NT2/D1 (cell line): ENCODE data around the gene ITGB5.

Source experiments
- DNase-seq: peaks from one replicate; pipeline ENCODE4 v3.0.0-alpha.2; 2011; ENCODE audit warnings: low read depth, low spot score
- H3K27me3 ChIP-seq: 2 replicates; pipeline ENCODE4 v1.6.0; 2011; ENCODE audit warnings: mild to moderate bottlenecking; ENCODE audit not compliant: insufficient read length, insufficient read depth
- H3K36me3 ChIP-seq: 2 replicates; pipeline ENCODE4 v1.6.1; 2011; ENCODE audit warnings: mild to moderate bottlenecking, low read length, mixed read lengths; ENCODE audit not compliant: insufficient read depth, insufficient read length
- H3K4me1 ChIP-seq: 2 replicates; pipeline ENCODE4 v1.5.1; 2011; ENCODE audit not compliant: insufficient read depth, insufficient read length
- H3K4me3 ChIP-seq: 2 replicates; pipeline ENCODE4 v1.5.1; 2011; ENCODE audit warnings: low read depth; ENCODE audit not compliant: insufficient read length
- H3K9ac ChIP-seq: 2 replicates; pipeline ENCODE4 v1.6.0; 2011; ENCODE audit warnings: low read depth; ENCODE audit not compliant: insufficient read length
- H3K9me3 ChIP-seq: 2 replicates; pipeline ENCODE4 v1.5.1; 2011; ENCODE audit warnings: mild to moderate bottlenecking, low read length; ENCODE audit not compliant: insufficient read depth
- SUZ12 ChIP-seq: IDR thresholded peaks from 2 replicates; pipeline ENCODE4 v1.6.1; 2011; ENCODE audit not compliant: insufficient read length, insufficient read depth; ENCODE audit errors: extremely low read depth
- YY1 ChIP-seq: IDR thresholded peaks from 2 replicates; pipeline ENCODE4 v1.6.1; 2011; ENCODE audit not compliant: insufficient read length, insufficient read depth
- ZNF274 ChIP-seq: IDR thresholded peaks from 2 replicates; pipeline ENCODE4 v1.6.1; 2011; ENCODE audit warnings: mild to moderate bottlenecking, low read depth, low read length

ITGB5 gene

DNA sequence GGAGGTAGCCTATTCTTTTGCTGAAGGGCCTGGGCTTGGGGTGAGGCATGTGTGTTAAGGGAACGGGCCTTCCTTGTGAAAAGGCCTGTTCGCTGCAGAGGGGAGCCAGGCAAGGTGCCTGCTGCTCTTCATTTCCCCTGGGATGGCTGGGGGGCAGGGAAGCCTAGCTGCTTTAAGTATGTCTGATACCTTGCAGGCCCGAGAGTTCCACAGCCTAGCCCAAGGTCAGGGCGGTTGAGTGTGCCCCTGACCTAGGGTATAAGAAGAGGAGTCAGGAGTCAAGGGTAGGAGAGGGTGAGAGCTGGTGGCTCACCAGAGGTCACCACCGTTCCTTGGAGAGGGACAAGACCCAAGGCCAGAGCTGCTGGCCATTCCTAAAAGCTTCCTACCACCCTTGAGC lies 110.3 kb downstream of the ITGB5 start:
- Histone ChIP-seq H3K4me1 (peaks cover 30% of the 10 kb centered on the region), H3K36me3 (peaks cover 64% of the 10 kb centered on the region), H3K9ac (no peak overlapping the region), H3K4me3 (no peak overlapping the region), H3K27me3 (no peaks in the 10 kb centered on the region), H3K9me3 (no peaks in the 10 kb centered on the region)
- DNase-seq, result no peak
- TF ChIP-seq YY1 (no peak), ZNF274 (no peak), SUZ12 (no peak)

DNA sequence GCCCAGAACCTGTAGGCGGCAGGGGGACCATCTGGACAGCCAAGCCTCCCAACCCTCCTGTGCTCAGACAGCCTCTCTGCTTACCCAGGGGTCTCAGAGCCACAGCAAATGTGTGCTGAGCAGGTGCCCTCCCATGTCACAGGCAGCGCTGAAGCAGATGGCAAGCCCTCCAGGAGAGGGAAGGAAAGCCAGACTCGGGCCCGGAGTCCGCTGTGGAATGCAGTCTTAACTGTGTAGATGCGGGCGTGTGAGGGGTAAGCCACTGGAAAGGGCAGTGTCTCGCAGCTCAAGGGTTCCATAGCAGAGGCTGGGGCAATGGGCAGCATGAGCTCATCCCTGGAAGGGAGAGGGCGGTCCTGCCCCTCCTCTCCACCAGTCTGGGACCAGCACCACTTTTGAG lies 111.3 kb downstream of the ITGB5 start:
- no peak for DNase-seq
- TF ChIP-seq SUZ12, result no peak
- TF ChIP-seq YY1, result no peak
- TF ChIP-seq ZNF274, result no peak

DNA sequence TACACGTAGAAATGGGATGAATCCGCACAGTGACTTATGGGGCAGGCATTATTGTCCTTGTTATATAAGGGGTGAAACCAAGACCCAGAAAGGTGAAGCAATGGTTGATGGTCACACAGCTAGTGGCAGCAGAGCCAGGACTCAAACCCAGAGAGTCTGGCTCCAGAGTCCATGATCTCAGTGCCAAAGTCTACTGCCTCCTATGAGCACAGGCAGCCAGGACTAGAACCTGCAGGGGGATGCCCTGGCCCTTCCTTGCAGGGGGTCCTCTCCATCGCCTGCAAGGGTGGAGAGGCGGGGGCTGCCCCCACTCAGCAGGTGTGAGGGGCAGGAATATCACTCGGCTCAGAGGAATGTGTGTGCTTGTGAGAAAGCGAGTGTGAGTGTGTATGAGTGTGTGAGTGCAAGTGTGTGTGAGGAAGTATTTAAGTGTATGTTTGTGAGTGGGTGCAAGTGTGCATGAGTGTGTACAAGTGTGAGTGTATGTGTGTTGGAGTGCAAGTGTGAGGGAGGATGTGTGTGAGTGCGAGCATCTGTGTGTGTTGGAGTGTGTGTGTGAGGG lies 112.2 kb downstream of the ITGB5 start:
- peaks cover 70% of the 10 kb centered on the region for H3K36me3 ChIP-seq
- peak overlapping the region; percentile 21 for H3K9ac ChIP-seq
- H3K27me3 ChIP-seq, result no peaks in the 10 kb centered on the region
- peaks cover 21% of the 10 kb centered on the region for H3K4me1 ChIP-seq
- no peak for DNase-seq
- no peaks in the 10 kb centered on the region for H3K9me3 ChIP-seq
- no peak for TF ChIP-seq ZNF274
- TF ChIP-seq YY1, result no peak
- no peak for TF ChIP-seq SUZ12
- no peak overlapping the region for H3K4me3 ChIP-seq

More for the DNA sequence above, 111.3 kb downstream of the ITGB5 start:
- no peak overlapping the region for H3K9ac ChIP-seq
- peaks cover 26% of the 10 kb centered on the region for H3K4me1 ChIP-seq
- no peak overlapping the region for H3K4me3 ChIP-seq
- H3K9me3 ChIP-seq, result no peaks in the 10 kb centered on the region
- H3K36me3 ChIP-seq, result peaks cover 66% of the 10 kb centered on the region
- no peaks in the 10 kb centered on the region for H3K27me3 ChIP-seq

GRCh38 chr3:124774327-124774718 lies 112.8 kb downstream of the ITGB5 start:
- peak; percentile 76 for DNase-seq
- Histone ChIP-seq H3K9ac (peak overlapping the region; percentile 21), H3K36me3 (peaks cover 74% of the 10 kb centered on the region), H3K4me1 (peaks cover 19% of the 10 kb centered on the region), H3K9me3 (no peaks in the 10 kb centered on the region), H3K27me3 (no peaks in the 10 kb centered on the region), H3K4me3 (no peak overlapping the region)
- no peak for TF ChIP-seq YY1
- no peak for TF ChIP-seq ZNF274
- no peak for TF ChIP-seq SUZ12

DNA sequence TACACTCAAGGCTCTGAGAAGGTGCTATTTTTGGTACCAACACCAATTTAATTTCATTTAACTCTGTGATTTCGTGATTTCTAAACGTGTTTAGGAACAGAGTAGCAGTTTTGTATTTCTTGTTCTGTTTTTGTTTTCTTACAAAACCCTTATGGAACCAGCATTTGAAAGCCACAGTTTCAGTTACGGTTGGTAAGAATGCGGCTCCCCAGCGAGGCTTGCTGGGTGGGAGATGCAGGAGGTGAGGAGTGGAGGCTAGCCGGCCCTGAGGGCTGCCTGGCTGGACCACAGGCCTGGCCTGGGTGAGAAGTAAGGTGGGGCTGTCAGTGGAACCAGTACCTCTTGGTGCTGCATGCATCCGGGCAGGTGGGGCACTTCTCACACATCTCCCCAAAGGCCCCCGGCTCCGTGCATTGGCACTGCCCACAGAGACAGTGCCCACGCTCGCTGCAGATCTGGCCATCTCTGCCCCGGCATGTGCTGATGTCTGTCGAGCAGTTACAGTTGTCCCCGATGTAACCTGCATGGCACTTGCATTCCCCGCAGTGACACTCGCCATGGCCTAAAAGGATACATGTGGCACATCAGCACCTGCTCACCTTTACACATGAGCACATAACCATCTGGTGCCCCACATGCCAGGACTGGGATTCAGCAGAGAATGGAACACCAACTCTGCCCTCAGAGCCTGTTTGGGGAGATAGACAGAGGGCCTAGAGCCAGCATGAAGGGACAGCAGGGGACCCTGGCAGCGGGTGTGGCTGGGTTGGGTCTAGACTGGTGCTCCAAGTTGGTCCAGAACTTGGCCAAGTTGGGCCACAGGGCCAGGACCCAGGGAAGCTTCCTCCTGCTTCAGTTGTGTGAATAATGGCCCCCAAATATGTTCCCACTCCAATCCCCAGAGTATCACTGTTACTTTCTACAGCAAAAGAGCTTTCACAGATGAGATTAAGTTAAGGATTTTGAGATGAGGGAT lies 113.5 kb downstream of the ITGB5 start:
- no peak for TF ChIP-seq SUZ12
- TF ChIP-seq YY1, result no peak
- no peak for TF ChIP-seq ZNF274
- Histone ChIP-seq H3K4me3 (no peak overlapping the region), H3K27me3 (no peaks in the 10 kb centered on the region), H3K4me1 (peaks cover 19% of the 10 kb centered on the region), H3K9ac (no peak overlapping the region), H3K36me3 (peaks cover 76% of the 10 kb centered on the region), H3K9me3 (no peaks in the 10 kb centered on the region)
- DNase-seq, result no peak

DNA sequence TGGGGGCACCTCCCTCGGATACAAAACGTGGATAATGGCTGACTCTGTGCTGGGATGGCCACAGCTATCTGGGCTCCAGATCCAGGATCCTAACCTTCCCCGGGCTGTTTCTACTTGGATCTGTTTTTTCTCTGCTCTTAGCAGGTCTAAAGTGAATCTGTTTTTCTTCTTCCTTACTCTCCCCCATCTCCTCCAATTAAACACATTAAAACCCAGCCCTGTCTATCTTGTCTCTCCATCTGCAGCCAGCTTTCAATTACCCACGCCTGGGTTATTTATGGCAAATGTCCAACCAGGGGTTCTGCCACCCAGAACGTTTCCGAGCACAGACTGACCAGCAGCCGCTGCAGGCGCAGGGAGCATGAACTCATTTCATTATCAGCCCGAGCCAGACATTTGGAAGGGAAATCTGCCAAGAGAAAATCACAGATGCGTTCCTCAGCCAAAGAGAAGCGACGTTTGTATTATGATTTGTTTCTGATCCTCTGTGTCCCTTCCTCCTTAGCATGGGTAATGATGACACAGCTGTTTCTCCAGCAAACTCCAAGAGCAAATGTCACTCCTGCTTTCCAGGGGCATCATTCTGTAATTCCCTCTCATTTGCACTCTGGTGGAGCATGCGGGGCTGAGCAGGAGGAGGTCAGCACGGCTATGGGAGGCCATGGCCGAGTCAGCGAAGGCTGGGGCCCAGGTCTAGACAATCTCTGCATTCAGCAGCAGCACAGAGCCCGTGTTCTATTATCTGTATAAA lies 114.9 kb downstream of the ITGB5 start:
- Histone ChIP-seq H3K4me1 (peaks cover 19% of the 10 kb centered on the region), H3K27me3 (no peaks in the 10 kb centered on the region), H3K9me3 (no peaks in the 10 kb centered on the region), H3K4me3 (no peak overlapping the region), H3K36me3 (peaks cover 77% of the 10 kb centered on the region), H3K9ac (no peak overlapping the region)
- no peak for DNase-seq
- TF ChIP-seq ZNF274 (no peak), SUZ12 (no peak), YY1 (no peak)

DNA sequence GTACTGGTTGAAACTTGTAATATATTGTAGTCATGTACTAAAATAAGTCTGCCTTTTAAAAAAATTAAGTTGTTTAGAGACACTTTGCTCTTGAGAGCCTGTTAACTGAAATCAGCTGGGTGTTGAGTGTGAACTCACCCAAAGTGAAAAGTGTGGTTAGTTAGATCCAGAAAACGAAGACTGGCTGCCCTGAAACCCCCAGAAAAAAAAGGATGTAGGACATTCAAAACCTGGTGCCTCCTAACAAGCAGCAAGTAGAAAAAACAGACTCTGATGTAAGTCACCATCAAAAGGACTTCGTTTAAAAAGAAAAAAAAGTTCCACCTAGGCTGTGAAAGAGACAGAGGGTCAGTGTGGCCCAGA lies 116.1 kb downstream of the ITGB5 start:
- Histone ChIP-seq H3K4me1 (peaks cover 17% of the 10 kb centered on the region), H3K9me3 (no peaks in the 10 kb centered on the region), H3K27me3 (no peaks in the 10 kb centered on the region), H3K4me3 (no peak overlapping the region), H3K36me3 (peaks cover 77% of the 10 kb centered on the region), H3K9ac (no peak overlapping the region)
- DNase-seq, result no peak
- TF ChIP-seq SUZ12 (no peak), YY1 (no peak), ZNF274 (no peak)
